Endothelial cell of umbilical vein (primary cell): Measurements from ENCODE around the gene COL9A3. TPM values are rescaled to one million over a fixed set of nuclear protein-coding genes. Genes with fewer than 3 reads are reported as not detected.

Experiments
- BruUV-seq: library from RNA; stranded (reverse); fragments of 400-500 nt; replicated peaks from 2 replicates; lab custom pipeline; 2021; lab: Mats Ljungman, UMichigan
- CTCF ChIA-PET: fragments of 300-600, 350-600 bp; sonication (Branson Sonifier 250); formaldehyde crosslinking; loops from one replicate; lab custom pipeline; 2021; ENCODE audit warnings: antibody characterized with exemption, inconsistent platforms; lab: Charles Lee
- POLR2A ChIA-PET: fragments of 300-600, 350-600 bp; sonication (Branson Sonifier 250); formaldehyde crosslinking; loops from one replicate; lab custom pipeline; 2021; ENCODE audit warnings: antibody characterized with exemption, inconsistent platforms; lab: Charles Lee
- DNase-seq: peaks from one replicate; pipeline ENCODE4 v3.0.0-alpha.2; 2011; ENCODE audit warnings: low read depth, low spot score
- FAIRE-seq: peaks from 2 replicates; lab custom pipeline; 2011; peaks lifted over from hg19 to GRCh38; lab: Jason Lieb, UNC
- H2AFZ ChIP-seq: 2 replicates; pipeline ENCODE4 v1.6.0; 2012; ENCODE audit warnings: low read depth, low read length, control low read depth, inconsistent platforms
- H3K27ac ChIP-seq: 2 replicates; pipeline ENCODE4 v1.5.1; 2011; ENCODE audit warnings: low read depth, mild to moderate bottlenecking, control low read depth, low read length, moderate library complexity; ENCODE audit not compliant: insufficient read depth
- H3K27me3 ChIP-seq, 2 experiments: 2 replicates each; pipeline versions ENCODE4 v1.6.0 to v1.6.1; 2011; ENCODE audit warnings: low read length in 2 of 2, mixed read lengths in 1 of 2; ENCODE audit not compliant: control insufficient read depth in 2 of 2, insufficient read depth in 2 of 2
- H3K36me3 ChIP-seq, 2 experiments: 2 replicates in 1 of 2; 3 replicates in 1 of 2; pipeline ENCODE4 v1.5.1; 2011; ENCODE audit warnings: low read length in 2 of 2, mild to moderate bottlenecking in 1 of 2, moderate library complexity in 1 of 2; ENCODE audit not compliant: control insufficient read depth in 2 of 2, insufficient read depth in 2 of 2; ENCODE audit errors: extremely low read depth in 1 of 2
- H3K4me1 ChIP-seq: 3 replicates; pipeline ENCODE4 v1.5.1; 2011; ENCODE audit warnings: mild to moderate bottlenecking, low read length; ENCODE audit not compliant: control insufficient read depth, insufficient read depth; ENCODE audit errors: extremely low read depth
- H3K4me2 ChIP-seq: 2 replicates; pipeline ENCODE4 v1.6.1; 2011; ENCODE audit warnings: low read length, control low read depth, mixed read lengths; ENCODE audit not compliant: insufficient read depth
- H3K4me3 ChIP-seq, 3 experiments: fragments of 200-600 bp in 1 of 3; sonication (generic), shearing (Covaris generic) in 1 of 3; replicated peaks in 1 of 3; 2 replicates each; pipeline ENCODE4 v1.5.1; 2011 to 2016; ENCODE audit warnings: control low read depth in 3 of 3, low read length in 3 of 3, mild to moderate bottlenecking in 2 of 3, inconsistent platforms in 1 of 3, low read depth in 1 of 3, moderate library complexity in 1 of 3; ENCODE audit not compliant: insufficient read depth in 1 of 3
- H3K79me2 ChIP-seq: 2 replicates; pipeline ENCODE4 v1.6.0; 2012; ENCODE audit warnings: low read length, inconsistent platforms; ENCODE audit not compliant: control insufficient read depth, insufficient read depth
- H3K9ac ChIP-seq: replicated peaks from 2 replicates; pipeline ENCODE3; 2011; ENCODE audit warnings: low read length, control low read depth; ENCODE audit not compliant: insufficient read depth; ENCODE audit errors: extremely low read depth
- H3K9me1 ChIP-seq: replicated peaks from 3 replicates; pipeline ENCODE4 v1.6.0; 2011; ENCODE audit warnings: mild to moderate bottlenecking, low read length; ENCODE audit not compliant: control insufficient read depth, insufficient read depth; ENCODE audit errors: extremely low read depth
- H3K9me3 ChIP-seq: replicated peaks from 2 replicates; pipeline ENCODE4 v1.5.1; 2012; ENCODE audit warnings: low read length, inconsistent platforms; ENCODE audit not compliant: control insufficient read depth, insufficient read depth
- H4K20me1 ChIP-seq: replicated peaks from 2 replicates; pipeline ENCODE3; 2011; ENCODE audit warnings: mild to moderate bottlenecking, low read length; ENCODE audit not compliant: control insufficient read depth, insufficient read depth; ENCODE audit errors: extremely low read depth
- EZH2 ChIP-seq: IDR thresholded peaks from 2 replicates; pipeline ENCODE4 v1.6.1; 2012; ENCODE audit warnings: borderline replicate concordance, low read depth, mild to moderate bottlenecking, moderate library complexity, low read length, inconsistent platforms; ENCODE audit not compliant: severe bottlenecking
- FOS ChIP-seq: IDR thresholded peaks from 2 replicates; pipeline ENCODE4 v1.6.1; 2011; ENCODE audit warnings: mild to moderate bottlenecking, low read length, moderate library complexity, borderline replicate concordance; ENCODE audit not compliant: insufficient read depth
- GATA2 ChIP-seq: IDR thresholded peaks from 2 replicates; pipeline ENCODE4 v1.7.0; 2011; ENCODE audit warnings: low read depth, mild to moderate bottlenecking, moderate library complexity, mixed read lengths, low read length; ENCODE audit not compliant: insufficient read length, insufficient read depth
- JUN ChIP-seq: IDR thresholded peaks from 2 replicates; pipeline ENCODE4 v1.6.1; 2011; ENCODE audit warnings: borderline replicate concordance, low read depth; ENCODE audit not compliant: insufficient read length, insufficient read depth
- MYC ChIP-seq: IDR thresholded peaks from one replicate; pipeline ENCODE4 v1.6.1; 2011; ENCODE audit warnings: mild to moderate bottlenecking, low read depth, low read length
- POLR2A ChIP-seq: IDR thresholded peaks from 2 replicates; pipeline ENCODE4 v1.6.1; 2012; ENCODE audit warnings: low read depth, mild to moderate bottlenecking, control low read depth, low read length
- POLR2AphosphoS5 ChIP-seq: IDR thresholded peaks from 2 replicates; pipeline ENCODE4 v1.6.1; 2012; ENCODE audit warnings: low read depth, mild to moderate bottlenecking, control low read depth, low read length, moderate library complexity; ENCODE audit not compliant: insufficient read depth
- dilution Hi-C: fragments of 300-500 bp; cut with MboI; formaldehyde crosslinking; loops from one replicate; pipeline ENCODE4 v1.15.0; 2019; ENCODE audit warnings: low sequenced_read_pairs; ENCODE audit not compliant: extremely low pct_ligation_motif_present
- intact Hi-C: fragments of 100-400 bp; cut with micrococcal nuclease; formaldehyde crosslinking; loops from one replicate; pipeline ENCODE4 v1.10.0; 2022
- polyA plus RNA-seq, 4 experiments: library from polyadenylated mRNA; depleted of rRNA in 3 of 4; stranded (reverse) in 3 of 4; unstranded in 1 of 4; fragments of >200 nt; gene quantifications; 2 replicates each; pipeline versions ENCODE4 v1.2.1 to v1.2.3, GENCODE V29; 2011 to 2012; ENCODE audit warnings: missing spikeins in 1 of 4
- total RNA-seq: library from RNA; stranded (reverse); gene quantifications from 2 replicates; pipeline ENCODE4 v1.2.3, GENCODE V29; 2021
- TF ChIP-seq, protein P1 (sequence below), 2 donors: IDR thresholded peaks; 1 replicate in 1 of 2; 2 replicates in 1 of 2; pipeline ENCODE4 v1.5.1; 2011; ENCODE audit warnings: low read length in 2 of 2, mild to moderate bottlenecking in 2 of 2, moderate library complexity in 2 of 2, control low read depth in 1 of 2, inconsistent platforms in 1 of 2, low read depth in 1 of 2; ENCODE audit not compliant: insufficient read depth in 1 of 2; ENCODE audit errors: extremely low read depth in 1 of 2
- TF ChIP-seq, protein P2 (sequence below): IDR thresholded peaks from 2 replicates; pipeline ENCODE4 v1.6.1; 2011; ENCODE audit not compliant: insufficient read depth, insufficient read length

The COL9A3 gene
- total and polyA plus RNA-seq, 2 donors (not counting 3 experiments of a cell fraction or from before 2014, with no cell fraction given): 0.46 to 0.60 TPM

DNA sequence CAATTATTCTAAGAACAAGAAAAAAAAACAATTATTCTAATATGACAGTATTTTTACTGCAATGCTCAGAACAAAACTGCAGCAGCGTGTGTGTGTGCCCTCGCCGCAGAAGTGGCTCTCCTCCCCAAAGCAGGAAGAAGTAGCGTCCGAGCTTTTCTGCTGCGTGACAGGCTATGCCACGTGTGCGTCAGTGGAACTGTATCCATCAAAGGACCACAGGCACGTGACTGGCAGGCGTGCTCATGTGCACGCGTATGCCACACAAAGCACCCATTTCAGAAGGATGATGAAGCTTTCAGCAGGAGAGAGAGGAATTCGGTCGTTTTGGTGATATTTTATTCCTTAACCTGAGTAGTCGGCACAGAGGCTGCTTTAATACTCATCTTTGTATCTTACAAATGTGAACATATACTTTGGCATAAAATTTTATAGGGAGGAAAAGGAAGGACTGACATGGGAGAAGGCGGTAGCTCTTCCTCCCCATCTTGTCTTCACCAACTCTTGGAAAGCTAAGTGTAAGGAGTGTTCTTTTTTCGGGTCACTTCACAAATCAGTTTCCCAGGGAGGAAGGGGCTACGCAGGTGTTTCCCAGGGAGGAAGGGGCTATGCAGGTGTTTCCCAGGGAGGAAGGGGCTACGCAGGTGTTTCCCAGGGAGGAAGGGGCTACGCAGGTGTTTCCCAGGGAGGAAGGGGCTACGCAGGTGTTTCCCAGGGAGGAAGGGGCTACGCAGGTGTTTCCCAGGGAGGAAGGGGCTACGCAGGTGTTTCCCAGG lies 41.4 kb downstream of the COL9A3 start:
- H3K79me2 ChIP-seq: peaks cover 16% of the 10 kb centered on the region
- no peak overlapping the region for H3K9ac ChIP-seq
- no peak overlapping the region for H3K4me2 ChIP-seq
- H3K27me3 ChIP-seq: no peaks in the 10 kb centered on the region
- H3K9me1 ChIP-seq: no peaks in the 10 kb centered on the region
- no peak overlapping the region for H3K4me3 ChIP-seq
- H3K27ac ChIP-seq: no peak overlapping the region
- intact Hi-C loops (no loop called here), dilution Hi-C loops (no loop called here)
- H3K9me3 ChIP-seq: no peaks in the 10 kb centered on the region
- POLR2A ChIA-PET: no interaction called here
- CTCF ChIA-PET: interaction anchor here (0.8 kb wide), 2 partner anchors 10 to 11 kb away, joined by 3 to 5 read pairs; no protein-coding TSS in a partner anchor
- DNase-seq (no peak), FAIRE-seq (no peak)
- H3K4me1 ChIP-seq: peaks cover 10% of the 10 kb centered on the region
- no TSS peak for BruUV-seq
- no peaks in the 10 kb centered on the region for H4K20me1 ChIP-seq
- TF ChIP-seq, protein P1, sequence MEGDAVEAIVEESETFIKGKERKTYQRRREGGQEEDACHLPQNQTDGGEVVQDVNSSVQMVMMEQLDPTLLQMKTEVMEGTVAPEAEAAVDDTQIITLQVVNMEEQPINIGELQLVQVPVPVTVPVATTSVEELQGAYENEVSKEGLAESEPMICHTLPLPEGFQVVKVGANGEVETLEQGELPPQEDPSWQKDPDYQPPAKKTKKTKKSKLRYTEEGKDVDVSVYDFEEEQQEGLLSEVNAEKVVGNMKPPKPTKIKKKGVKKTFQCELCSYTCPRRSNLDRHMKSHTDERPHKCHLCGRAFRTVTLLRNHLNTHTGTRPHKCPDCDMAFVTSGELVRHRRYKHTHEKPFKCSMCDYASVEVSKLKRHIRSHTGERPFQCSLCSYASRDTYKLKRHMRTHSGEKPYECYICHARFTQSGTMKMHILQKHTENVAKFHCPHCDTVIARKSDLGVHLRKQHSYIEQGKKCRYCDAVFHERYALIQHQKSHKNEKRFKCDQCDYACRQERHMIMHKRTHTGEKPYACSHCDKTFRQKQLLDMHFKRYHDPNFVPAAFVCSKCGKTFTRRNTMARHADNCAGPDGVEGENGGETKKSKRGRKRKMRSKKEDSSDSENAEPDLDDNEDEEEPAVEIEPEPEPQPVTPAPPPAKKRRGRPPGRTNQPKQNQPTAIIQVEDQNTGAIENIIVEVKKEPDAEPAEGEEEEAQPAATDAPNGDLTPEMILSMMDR (IDR thresholded peaks at IDR 0.05; ENCODE audit: extremely low read depth in 1 of 2, insufficient read depth in 1 of 2, low read depth in 1 of 2, low read length in 2 of 2): no peak
- TF ChIP-seq, protein P2, sequence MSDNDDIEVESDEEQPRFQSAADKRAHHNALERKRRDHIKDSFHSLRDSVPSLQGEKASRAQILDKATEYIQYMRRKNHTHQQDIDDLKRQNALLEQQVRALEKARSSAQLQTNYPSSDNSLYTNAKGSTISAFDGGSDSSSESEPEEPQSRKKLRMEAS: no peak
- TF ChIP-seq MYC (no peak), EZH2 (no peak), GATA2 (no peak), FOS (no peak), POLR2AphosphoS5 (no peak), JUN (no peak), POLR2A (no peak)
- no peak overlapping the region for H2AFZ ChIP-seq
- H3K36me3 ChIP-seq: peaks cover 0 to 9% of the 10 kb centered on the region in 2 experiments
